Mucosa of rectum (tissue), 2 donors: Measurements from ENCODE around the gene SESTD1.
"Not testable (repeated sequence)": the region's sequence is repeated elsewhere in the genome, so short reads cannot be mapped to it uniquely, and the experiment has no call there.

Experiments used
- H3K27ac ChIP-seq, 2 donors: one replicate each; pipeline ENCODE4 v1.7.0; 2013; ENCODE audit warnings: inconsistent platforms in 2 of 2, low read depth in 2 of 2, low read length in 2 of 2
- H3K27me3 ChIP-seq, 2 donors: one replicate each; pipeline ENCODE4 v1.7.0; 2013; ENCODE audit warnings: low read length in 2 of 2; ENCODE audit not compliant: control insufficient read depth in 2 of 2, insufficient read depth in 2 of 2
- H3K36me3 ChIP-seq, 2 donors: one replicate each; pipeline ENCODE4 v1.7.0; 2013; ENCODE audit warnings: low read length in 2 of 2; ENCODE audit not compliant: control insufficient read depth in 2 of 2, insufficient read depth in 2 of 2
- H3K4me1 ChIP-seq, 2 donors: one replicate each; pipeline ENCODE4 v1.7.0; 2013; ENCODE audit warnings: low read length in 2 of 2, mild to moderate bottlenecking in 1 of 2; ENCODE audit not compliant: control insufficient read depth in 2 of 2, insufficient read depth in 2 of 2
- H3K4me3 ChIP-seq, 2 donors: one replicate each; pipeline ENCODE4 v1.7.0; 2013; ENCODE audit warnings: low read length in 2 of 2
- H3K9ac ChIP-seq, 2 donors: one replicate each; pipeline ENCODE4 v1.7.0; 2013; ENCODE audit warnings: low read length in 2 of 2, low read depth in 1 of 2, mild to moderate bottlenecking in 1 of 2
- H3K9me3 ChIP-seq, 2 donors: one replicate each; pipeline ENCODE4 v1.7.0; 2013; ENCODE audit warnings: low read length in 2 of 2; ENCODE audit not compliant: control insufficient read depth in 2 of 2
- donor health status: healthy.
- donor health status: Normal muscosa, but diverticular disease.

Gene SESTD1

GRCh38 chr2:179222076-179222475 is 42.6 kb downstream of the SESTD1 start:
- Histone ChIP-seq H3K4me3 (no peak overlapping the region), H3K9ac (no peak overlapping the region), H3K9me3 (no peaks in the 10 kb centered on the region), H3K36me3 (no peaks in the 10 kb centered on the region), H3K4me1 (no peaks in the 10 kb centered on the region), H3K27ac (no peak overlapping the region), H3K27me3 (no peaks in the 10 kb centered on the region)

GRCh38 chr2:179218848-179219594 is 45.6 kb downstream of the SESTD1 start:
- Histone ChIP-seq H3K4me3 (no peak overlapping the region), H3K9ac (no peak overlapping the region), H3K27me3 (no peaks in the 10 kb centered on the region), H3K36me3 (no peaks in the 10 kb centered on the region), H3K27ac (no peak overlapping the region), H3K4me1 (no peaks in the 10 kb centered on the region), H3K9me3 (no peaks in the 10 kb centered on the region)

- not testable (repeated sequence) for H3K9me3 ChIP-seq, H3K4me1 ChIP-seq, H3K9ac ChIP-seq, H3K4me3 ChIP-seq, H3K27me3 ChIP-seq, H3K27ac ChIP-seq, H3K36me3 ChIP-seq
Observed at GRCh38 chr2:179214671-179215070, 50.0 kb downstream of the SESTD1 start.

- no peaks in the 10 kb centered on the region for H3K36me3 ChIP-seq
- H3K4me1 ChIP-seq, result no peaks in the 10 kb centered on the region
- H3K27me3 ChIP-seq, result no peaks in the 10 kb centered on the region
- no peak overlapping the region for H3K4me3 ChIP-seq
- no peaks in the 10 kb centered on the region for H3K9me3 ChIP-seq
- H3K27ac ChIP-seq, result no peak overlapping the region
- no peak overlapping the region for H3K9ac ChIP-seq
Observed at GRCh38 chr2:179211355-179211754, 53.3 kb downstream of the SESTD1 start.

GRCh38 chr2:179208277-179208676 is 56.4 kb downstream of the SESTD1 start:
- H3K27me3 ChIP-seq, H3K36me3 ChIP-seq, H3K4me3 ChIP-seq, H3K9ac ChIP-seq, H3K9me3 ChIP-seq, H3K27ac ChIP-seq, H3K4me1 ChIP-seq: not testable (repeated sequence)

- no peaks in the 10 kb centered on the region for H3K36me3 ChIP-seq
- peaks cover 0 to under 1% of the 10 kb centered on the region in 2 donors for H3K9me3 ChIP-seq
- H3K4me3 ChIP-seq, result no peak overlapping the region
- H3K27me3 ChIP-seq, result no peaks in the 10 kb centered on the region
- no peak overlapping the region for H3K9ac ChIP-seq
- no peak overlapping the region for H3K27ac ChIP-seq
- no peaks in the 10 kb centered on the region for H3K4me1 ChIP-seq
Observed at GRCh38 chr2:179207047-179207446, 57.6 kb downstream of the SESTD1 start.

GRCh38 chr2:179201869-179202268 is 62.8 kb downstream of the SESTD1 start:
- Histone ChIP-seq H3K27me3 (no peaks in the 10 kb centered on the region), H3K9me3 (peaks cover 0 to 3% of the 10 kb centered on the region in 2 donors), H3K27ac (no peak overlapping the region)

GRCh38 chr2:179195926-179196590 is 68.6 kb downstream of the SESTD1 start:
- not testable (repeated sequence) for H3K4me1 ChIP-seq, H3K27ac ChIP-seq, H3K9ac ChIP-seq, H3K9me3 ChIP-seq, H3K36me3 ChIP-seq, H3K27me3 ChIP-seq, H3K4me3 ChIP-seq

More at GRCh38 chr2:179201869-179202268, 62.8 kb downstream of the SESTD1 start:
- Histone ChIP-seq H3K9ac (no peak overlapping the region), H3K4me1 (no peaks in the 10 kb centered on the region), H3K4me3 (no peak overlapping the region), H3K36me3 (no peaks in the 10 kb centered on the region)

- H3K4me1 ChIP-seq, result no peaks in the 10 kb centered on the region
- no peak overlapping the region for H3K4me3 ChIP-seq
- no peaks in the 10 kb centered on the region for H3K9me3 ChIP-seq
- no peak overlapping the region for H3K9ac ChIP-seq
- no peaks in the 10 kb centered on the region for H3K27me3 ChIP-seq
- H3K36me3 ChIP-seq, result no peaks in the 10 kb centered on the region
- H3K27ac ChIP-seq, result no peak overlapping the region
Observed at GRCh38 chr2:179195141-179195540, 69.5 kb downstream of the SESTD1 start.

- no peaks in the 10 kb centered on the region for H3K36me3 ChIP-seq
- H3K4me3 ChIP-seq, result no peak overlapping the region
- H3K27me3 ChIP-seq, result no peaks in the 10 kb centered on the region
- no peak overlapping the region for H3K9ac ChIP-seq
- no peaks in the 10 kb centered on the region for H3K4me1 ChIP-seq
- no peak overlapping the region for H3K27ac ChIP-seq
- no peaks in the 10 kb centered on the region for H3K9me3 ChIP-seq
Observed at GRCh38 chr2:179193759-179194394, 70.8 kb downstream of the SESTD1 start.
